ENCODE results near the gene MEF2A. TPM values are rescaled to one million over a fixed set of nuclear protein-coding genes. Genes with fewer than 3 reads are reported as not detected.

The MEF2A gene
- total RNA-seq, 4 donors from 2014 or later, result 71.9 to 126 (median 103) TPM

- DNase-seq (ENCODE audit: low spot score in 2 of 2), result no peak
- intact Hi-C loops (cut with DNase I; ENCODE audit: low total_unique reads), result no loop called here
- WGBS, 2 donors, result 82 to 91% methylated on average over 7 of the region's 7 CpGs
- TF ChIP-seq POLR2A (IDR thresholded peaks at IDR 0.05) (no peak), CTCF (IDR thresholded peaks at IDR 0.05) (no peak)
- no peak overlapping the region for H3K4me3 ChIP-seq (ENCODE audit: low read depth, poor library complexity, severe bottlenecking)
Observed at GRCh38 chr15:99726333-99726732, 160.5 kb downstream of the MEF2A start.

- TF ChIP-seq CTCF (IDR thresholded peaks at IDR 0.05) (no peak), POLR2A (IDR thresholded peaks at IDR 0.05) (no peak)
Observed at GRCh38 chr15:99727330-99727729, 161.5 kb downstream of the MEF2A start.

GRCh38 chr15:99727733-99728132 is 161.9 kb downstream of the MEF2A start:
- intact Hi-C loops (cut with DNase I; ENCODE audit: low total_unique reads), result no loop called here
- no peak overlapping the region for H3K4me3 ChIP-seq (ENCODE audit: low read depth, poor library complexity, severe bottlenecking)
- 74 to 79% methylated on average over 7 of the region's 7 CpGs for WGBS, 2 donors
- TF ChIP-seq POLR2A (IDR thresholded peaks at IDR 0.05) (no peak), CTCF (IDR thresholded peaks at IDR 0.05) (no peak)
- DNase-seq (ENCODE audit: low spot score in 2 of 2), result no peak

More at GRCh38 chr15:99727330-99727729, 161.5 kb downstream of the MEF2A start:
- no peak for DNase-seq (ENCODE audit: low spot score in 2 of 2)
- intact Hi-C loops (cut with DNase I; ENCODE audit: low total_unique reads), result no loop called here
- WGBS, 2 donors, result 68 to 76% methylated on average over 1 of the region's 1 CpG
- no peak overlapping the region for H3K4me3 ChIP-seq (ENCODE audit: low read depth, poor library complexity, severe bottlenecking)

GRCh38 chr15:99728916-99729315 is 163.1 kb downstream of the MEF2A start:
- DNase-seq (ENCODE audit: low spot score in 2 of 2), result no peak
- no peak for TF ChIP-seq POLR2A (IDR thresholded peaks at IDR 0.05)
- no peak for TF ChIP-seq CTCF (IDR thresholded peaks at IDR 0.05)
- no peak overlapping the region for H3K4me3 ChIP-seq (ENCODE audit: low read depth, poor library complexity, severe bottlenecking)
- WGBS, 2 donors, result 88 to 95% methylated on average over 6 of the region's 6 CpGs
- intact Hi-C loops (cut with DNase I; ENCODE audit: low total_unique reads), result no loop called here

GRCh38 chr15:99729327-99729726 is 163.5 kb downstream of the MEF2A start:
- 94 to 96% methylated on average over 11 of the region's 11 CpGs for WGBS, 2 donors
- DNase-seq (ENCODE audit: low spot score in 2 of 2), result no peak
- no peak overlapping the region for H3K4me3 ChIP-seq (ENCODE audit: low read depth, poor library complexity, severe bottlenecking)
- TF ChIP-seq POLR2A (IDR thresholded peaks at IDR 0.05) (no peak), CTCF (IDR thresholded peaks at IDR 0.05) (no peak)
- intact Hi-C loops (cut with DNase I; ENCODE audit: low total_unique reads), result no loop called here

- WGBS, 2 donors, result 40 to 45% methylated on average over 3 of the region's 3 CpGs
- intact Hi-C loops (cut with DNase I; ENCODE audit: low total_unique reads), result no loop called here
- TF ChIP-seq POLR2A (IDR thresholded peaks at IDR 0.05) (no peak), CTCF (IDR thresholded peaks at IDR 0.05) (no peak)
Observed at GRCh38 chr15:99729920-99730319, 164.1 kb downstream of the MEF2A start.

More at GRCh38 chr15:99729920-99730319, 164.1 kb downstream of the MEF2A start:
- DNase-seq (ENCODE audit: low spot score in 2 of 2), result no peak
- H3K4me3 ChIP-seq (ENCODE audit: low read depth, poor library complexity, severe bottlenecking), result no peak overlapping the region

Data from lower leg skin (tissue), 4 donors.